Right lobe of liver (tissue), 6 donors: ENCODE results near the gene POU2F1. TPM values are rescaled to one million over a fixed set of nuclear protein-coding genes. Genes with fewer than 3 reads are reported as not detected.

Experiments
- ATAC-seq, 4 donors: fragments of 200-7000 bp; cut with Tn5 transposase; one replicate each; pipeline ENCODE4 v1.9.1; 2020; ENCODE audit warnings: mild to moderate bottlenecking in 4 of 4, moderate library complexity in 4 of 4
- DNase-seq, 3 donors: peaks; one replicate each; pipeline ENCODE4 v3.0.0-alpha.2; 2020
- H3K27ac ChIP-seq, 3 donors: fragments of 200-600 bp; one replicate each; pipeline ENCODE4 v1.8.0; 2022
- H3K27me3 ChIP-seq, 2 donors: fragments of 200-600 bp; one replicate each; pipeline ENCODE4 v1.8.0; 2022
- H3K36me3 ChIP-seq, 4 donors: fragments of 200-600 bp; sonication (generic) in 1 of 4; one replicate each; pipeline versions ENCODE4 v1.5.1 to v1.8.0; 2017 to 2022; ENCODE audit warnings: control low read depth in 1 of 4
- H3K4me1 ChIP-seq, 4 donors: fragments of 200-600 bp; sonication (generic) in 1 of 4; one replicate each; pipeline versions ENCODE4 v1.5.1 to v1.8.0; 2017 to 2022; ENCODE audit warnings: control low read depth in 1 of 4
- H3K4me3 ChIP-seq, 3 donors: fragments of 200-600 bp; one replicate each; pipeline ENCODE4 v1.8.0; 2022
- H3K9me3 ChIP-seq, 4 donors: fragments of 200-600 bp; sonication (generic) in 1 of 4; one replicate each; pipeline versions ENCODE4 v1.5.1 to v1.8.0; 2017 to 2022; ENCODE audit warnings: control low read depth in 1 of 4
- POLR2A ChIP-seq: fragments of 450-650 bp; IDR thresholded peaks from one replicate; pipeline ENCODE4 v1.6.1; 2017; ENCODE audit warnings: antibody characterized with exemption, mild to moderate bottlenecking
- WGBS: methylation state at CpG from one replicate; pipeline ENCODE4 v1.1.6; 2018; ENCODE audit warnings: low coverage, low lambda C conversion rate; ENCODE audit not compliant: insufficient coverage; ENCODE audit errors: missing lambda C conversion rate; 5-methylcytosine and 5-hydroxymethylcytosine counted together
- intact Hi-C, 2 donors: fragments of 100-400 bp; cut with DNase I; formaldehyde crosslinking; loops; one replicate each; pipeline versions ENCODE4 v1.11.2 to v1.14.1; 2022
- total RNA-seq, 6 experiments: library from RNA; depleted of rRNA in 2 of 6; stranded (reverse); fragments of >200 nt in 2 of 6; fragmentation: NEBNext Ultra II Directional in 3 of 6; extraction: Animal tissue kit (Norgen Biotek cat#: 25700) in 3 of 6; gene quantifications; one replicate each; pipeline versions ENCODE4 v1.1.0 to v1.2.4, GENCODE V29; 2016 to 2023
- TF ChIP-seq, protein P1 (sequence below), 4 donors: fragments of 200-600 bp in 3 of 4; fragments of 450-650 bp in 1 of 4; IDR thresholded peaks; one replicate each; pipeline versions ENCODE4 v1.5.1 to v1.8.0; 2016 to 2022; ENCODE audit warnings: antibody characterized with exemption in 4 of 4, mild to moderate bottlenecking in 2 of 4
- donor health status: DM: no; HTN: yes; CAD: no.
- donor health status: DM: no; HTN: no; CAD: no.
- donor health status: DM: no; HTN: no; CAD: no.
- donor health status: DM: no; HTN: yes; CAD: no.
- donor health status: DM: no; HTN: yes; CAD: no.

The POU2F1 gene
- total RNA-seq, 6 experiments from 2014 or later, result 4.8 to 10.3 (median 6.2) TPM

DNA sequence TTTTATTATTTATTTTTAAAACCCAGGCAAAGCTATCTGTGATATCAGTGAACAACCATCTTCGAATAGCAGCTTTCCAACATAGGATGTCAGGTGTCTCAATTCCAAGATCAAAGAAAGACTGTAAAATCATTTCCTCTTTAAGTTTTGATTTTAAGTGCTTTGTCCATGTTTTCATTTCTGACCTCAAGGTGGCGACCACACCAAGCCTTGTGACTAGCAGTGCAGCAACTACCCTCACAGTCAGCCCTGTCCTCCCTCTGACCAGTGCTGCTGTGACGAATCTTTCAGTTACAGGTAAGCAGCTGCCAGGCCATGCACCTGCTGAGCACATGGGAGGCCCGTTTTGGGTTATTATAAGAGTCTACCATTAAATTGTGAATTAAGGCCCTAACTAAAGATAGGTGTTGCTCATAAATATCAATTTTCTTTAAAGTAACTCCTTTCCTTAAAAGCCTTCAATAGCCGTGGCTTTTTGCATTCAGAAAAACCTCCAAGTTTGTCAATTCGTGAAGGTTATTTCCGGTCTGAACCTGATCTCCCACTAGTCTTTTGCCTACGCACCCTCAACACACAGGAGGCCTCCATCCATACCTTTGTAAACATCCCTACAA lies 180.7 kb downstream of the POU2F1 start:
- TF ChIP-seq POLR2A, result no peak
- TF ChIP-seq, protein P1, sequence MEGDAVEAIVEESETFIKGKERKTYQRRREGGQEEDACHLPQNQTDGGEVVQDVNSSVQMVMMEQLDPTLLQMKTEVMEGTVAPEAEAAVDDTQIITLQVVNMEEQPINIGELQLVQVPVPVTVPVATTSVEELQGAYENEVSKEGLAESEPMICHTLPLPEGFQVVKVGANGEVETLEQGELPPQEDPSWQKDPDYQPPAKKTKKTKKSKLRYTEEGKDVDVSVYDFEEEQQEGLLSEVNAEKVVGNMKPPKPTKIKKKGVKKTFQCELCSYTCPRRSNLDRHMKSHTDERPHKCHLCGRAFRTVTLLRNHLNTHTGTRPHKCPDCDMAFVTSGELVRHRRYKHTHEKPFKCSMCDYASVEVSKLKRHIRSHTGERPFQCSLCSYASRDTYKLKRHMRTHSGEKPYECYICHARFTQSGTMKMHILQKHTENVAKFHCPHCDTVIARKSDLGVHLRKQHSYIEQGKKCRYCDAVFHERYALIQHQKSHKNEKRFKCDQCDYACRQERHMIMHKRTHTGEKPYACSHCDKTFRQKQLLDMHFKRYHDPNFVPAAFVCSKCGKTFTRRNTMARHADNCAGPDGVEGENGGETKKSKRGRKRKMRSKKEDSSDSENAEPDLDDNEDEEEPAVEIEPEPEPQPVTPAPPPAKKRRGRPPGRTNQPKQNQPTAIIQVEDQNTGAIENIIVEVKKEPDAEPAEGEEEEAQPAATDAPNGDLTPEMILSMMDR (IDR thresholded peaks at IDR 0.05), result peak; percentile 52 to 62 (median 58)
- H3K27me3 ChIP-seq, result no peaks in the 10 kb centered on the region
- intact Hi-C loops, result no loop called here
- no peaks in the 10 kb centered on the region for H3K9me3 ChIP-seq
- no peak overlapping the region for H3K27ac ChIP-seq
- WGBS, result 48% methylated on average over 8 of the region's 8 CpGs
- DNase-seq (peak in 2 of 3 donors; percentile 37 to 52), ATAC-seq (peak; percentile 89 to 97 (median 90))
- no peaks in the 10 kb centered on the region for H3K4me1 ChIP-seq
- no peak overlapping the region for H3K4me3 ChIP-seq
- H3K36me3 ChIP-seq, result peaks cover 0 to 25% (median 0%) of the 10 kb centered on the region in 4 donors

DNA sequence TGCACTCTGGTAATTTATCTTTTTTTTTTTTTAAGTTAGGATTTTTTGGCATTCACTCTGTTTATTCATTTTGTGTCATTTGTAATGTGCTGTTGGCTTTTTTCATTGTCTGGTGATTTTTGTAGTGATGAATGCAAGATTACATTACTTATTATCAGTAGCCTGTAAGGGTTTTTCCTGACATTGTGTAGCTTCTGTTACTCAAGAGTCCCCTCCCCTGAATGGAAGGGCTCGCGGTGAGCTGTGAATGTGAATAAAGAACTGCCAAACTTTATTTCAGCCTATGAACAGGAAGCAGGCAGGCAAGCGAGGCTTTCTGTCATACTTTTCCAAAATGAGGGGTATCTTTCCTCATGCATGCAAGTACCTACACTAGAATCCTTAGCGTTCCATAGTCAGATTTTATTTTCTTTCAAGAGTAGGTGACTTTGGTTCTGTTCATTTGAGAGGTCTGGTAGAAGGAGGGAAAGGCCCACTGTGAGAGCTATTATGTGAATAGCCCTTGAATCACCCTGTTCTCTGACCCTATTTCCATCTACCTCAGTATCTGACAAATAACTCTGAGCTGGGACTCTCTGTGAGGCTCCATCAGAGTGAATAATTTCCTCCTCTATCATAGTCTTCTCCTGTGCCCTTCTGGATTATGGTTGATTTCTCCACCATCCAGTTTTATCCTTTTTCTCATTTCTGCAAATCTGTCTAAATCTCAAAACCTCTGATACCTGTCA lies 183.6 kb downstream of the POU2F1 start:
- intact Hi-C loops, result no loop called here
- TF ChIP-seq, protein P1 (IDR thresholded peaks at IDR 0.05), result no peak
- no peak for TF ChIP-seq POLR2A
- DNase-seq (no peak), ATAC-seq (peak; percentile 20 to 74 (median 46))
- H3K4me3 ChIP-seq, result no peak overlapping the region
- no peaks in the 10 kb centered on the region for H3K9me3 ChIP-seq
- 67% methylated on average over 1 of the region's 4 CpGs for WGBS
- no peaks in the 10 kb centered on the region for H3K4me1 ChIP-seq
- H3K27ac ChIP-seq, result no peak overlapping the region
- no peaks in the 10 kb centered on the region for H3K27me3 ChIP-seq
- peaks cover 0 to 7% (median 0%) of the 10 kb centered on the region in 4 donors for H3K36me3 ChIP-seq

DNA sequence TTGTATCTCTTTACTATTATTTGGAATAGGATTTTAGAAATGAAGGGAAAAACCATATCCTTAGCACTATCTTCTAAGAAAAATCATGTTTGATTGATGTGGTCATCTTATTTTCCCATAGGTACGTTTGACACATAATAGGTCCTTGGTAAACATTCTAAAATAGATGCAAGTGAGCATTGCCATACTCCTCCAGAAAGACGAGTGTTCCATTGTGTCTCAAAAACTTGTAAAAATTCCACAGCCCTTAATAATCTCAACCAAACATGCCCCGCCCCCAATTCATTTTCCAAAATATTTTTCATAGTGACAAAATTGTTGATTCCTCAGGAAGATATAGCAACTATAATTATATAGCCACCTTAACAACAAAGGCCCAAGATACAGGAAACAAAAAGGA lies 184.2 kb downstream of the POU2F1 start:
- H3K4me3 ChIP-seq, result no peak overlapping the region
- ATAC-seq (no peak), DNase-seq (no peak)
- H3K27me3 ChIP-seq, result no peaks in the 10 kb centered on the region
- intact Hi-C loops, result no loop called here
- H3K27ac ChIP-seq, result no peak overlapping the region
- 92% methylated on average over 3 of the region's 3 CpGs for WGBS
- peaks cover 0 to 3% (median 0%) of the 10 kb centered on the region in 4 donors for H3K36me3 ChIP-seq
- no peaks in the 10 kb centered on the region for H3K4me1 ChIP-seq
- TF ChIP-seq POLR2A, result no peak
- TF ChIP-seq, protein P1 (IDR thresholded peaks at IDR 0.05), result no peak
- no peaks in the 10 kb centered on the region for H3K9me3 ChIP-seq

DNA sequence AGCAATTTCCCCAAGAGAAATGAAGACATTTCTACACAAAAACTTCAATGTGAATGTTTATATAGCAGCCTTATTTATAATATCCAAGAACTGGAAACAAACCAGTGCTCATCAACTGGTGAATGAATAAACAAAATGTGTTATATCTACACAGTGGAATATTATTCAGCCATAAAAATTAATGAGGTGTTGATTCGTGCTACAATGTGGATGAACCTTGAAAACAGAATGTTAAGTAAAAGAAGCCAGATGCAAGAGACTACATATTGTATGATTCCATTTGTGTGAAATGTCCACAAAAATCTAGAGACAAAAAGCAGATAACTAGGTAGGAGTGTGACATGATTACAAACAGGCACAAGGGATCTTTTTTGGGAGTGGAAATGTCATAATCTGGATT lies 187.7 kb downstream of the POU2F1 start:
- no peak for ATAC-seq
- no peak for TF ChIP-seq POLR2A
- TF ChIP-seq, protein P1 (IDR thresholded peaks at IDR 0.05), result no peak
- intact Hi-C loops, result no loop called here

More for the DNA sequence above, 187.7 kb downstream of the POU2F1 start:
- 91% methylated on average over 1 of the region's 1 CpG for WGBS
- H3K9me3 ChIP-seq, result no peaks in the 10 kb centered on the region
- H3K4me1 ChIP-seq, result no peaks in the 10 kb centered on the region
- H3K36me3 ChIP-seq, result peaks cover 0 to 6% (median 0%) of the 10 kb centered on the region in 4 donors
- H3K27ac ChIP-seq, result no peak overlapping the region
- H3K27me3 ChIP-seq, result no peaks in the 10 kb centered on the region
- no peak overlapping the region for H3K4me3 ChIP-seq
- DNase-seq, result no peak
